Measurements from ENCODE around the gene ENTPD1.

GRCh38 chr10:95784279-95784913, 28.4 kb downstream of the ENTPD1 start:
- TF ChIP-seq CTCF (IDR thresholded peaks at IDR 0.05), result no peak
- TF ChIP-seq POLR2AphosphoS5 (IDR thresholded peaks at IDR 0.05), result no peak
- TF ChIP-seq POLR2A (IDR thresholded peaks at IDR 0.05), result no peak
